ENCODE measurements around the gene TCTN1.
A peak's percentile ranks its signal among the peaks of the same experiment; 100 is the strongest.

The TCTN1 gene

DNA sequence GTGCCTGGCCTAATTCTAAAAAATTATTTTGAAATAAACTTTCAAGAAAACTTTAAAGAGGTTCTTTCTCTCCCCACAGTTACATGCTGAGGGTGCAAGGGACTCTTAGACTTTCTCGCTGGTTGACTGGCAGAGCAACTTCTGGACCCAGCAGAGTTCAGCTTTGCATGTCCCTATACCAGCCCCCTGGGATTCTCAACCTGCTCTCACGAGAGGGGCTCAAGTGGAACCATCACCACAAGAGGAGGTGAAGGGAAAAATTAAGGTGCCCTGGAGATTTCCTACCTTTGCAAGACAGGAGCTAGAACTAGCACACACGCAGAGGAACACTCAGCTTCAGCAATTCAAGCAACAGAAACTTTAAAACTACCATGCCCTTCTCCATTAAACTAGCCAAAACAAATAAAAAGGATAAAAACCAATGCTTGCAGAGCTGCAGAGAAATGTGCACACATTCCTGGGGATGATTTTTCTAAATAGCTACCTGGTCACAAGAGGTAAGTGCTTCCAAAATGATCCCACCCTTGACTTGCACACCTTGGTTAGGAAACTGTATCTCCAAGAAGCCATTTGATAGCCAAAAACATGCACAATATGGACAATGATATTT, 72.5 kb downstream of the TCTN1 start:
- no peak for DNase-seq

- peak; percentile 64 for DNase-seq
Observed at GRCh38 chr12:110687396-110688169, 73.7 kb downstream of the TCTN1 start.

DNA sequence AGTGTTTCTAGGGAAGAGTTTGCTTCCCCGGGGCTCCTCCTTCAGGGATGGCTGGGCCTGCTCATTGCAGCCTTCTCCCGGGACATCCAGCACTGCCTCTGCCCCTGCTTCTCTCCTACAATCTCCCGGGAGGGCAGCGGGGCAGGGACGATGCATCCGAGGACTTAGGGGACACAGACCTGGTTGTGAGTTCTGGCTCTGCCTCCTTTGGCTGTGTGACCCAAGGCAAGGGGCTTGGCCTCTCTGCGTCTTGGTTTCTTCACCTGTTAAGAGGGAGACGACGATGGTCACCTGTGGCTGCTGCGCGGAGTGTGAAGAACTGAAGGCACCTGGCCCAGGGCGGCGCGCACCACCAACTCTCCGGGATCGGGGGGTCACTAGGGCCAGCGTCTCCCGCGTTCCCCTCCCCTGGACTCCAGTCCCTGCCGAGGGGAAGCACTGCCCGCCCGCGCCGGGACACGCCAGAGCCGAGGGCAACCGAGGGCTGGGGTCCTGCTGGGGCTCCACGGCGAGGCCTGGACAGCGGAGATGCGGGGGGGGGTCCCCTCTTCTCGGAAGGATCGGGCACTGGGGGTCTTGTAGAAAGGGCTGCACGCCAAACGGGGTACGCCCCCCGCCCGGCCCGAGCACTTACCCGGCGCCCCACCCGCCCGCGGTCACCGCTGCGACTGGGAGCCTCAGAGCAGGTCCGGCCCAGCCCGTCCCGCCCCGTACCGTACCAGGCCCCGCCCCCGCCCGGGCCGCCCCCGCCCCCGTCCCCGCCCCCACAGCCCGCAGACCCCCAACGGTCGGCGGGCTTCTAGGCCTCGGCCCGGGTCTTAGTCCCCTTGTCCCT, 74.7 kb downstream of the TCTN1 start, which contains the start of gene HVCN1:
HVCN1 (minus strand) TSS at position 670 of the 835 bp plus-strand sequence. CDS start 5,870 bp downstream, outside the sequence.
- DNase-seq: peak; percentile 41

GRCh38 chr12:110689281-110690126, 75.6 kb downstream of the TCTN1 start:
- DNase-seq: peak; percentile 70

- no peak for DNase-seq
Observed at GRCh38 chr12:110690127-110690430, 76.2 kb downstream of the TCTN1 start.

DNA sequence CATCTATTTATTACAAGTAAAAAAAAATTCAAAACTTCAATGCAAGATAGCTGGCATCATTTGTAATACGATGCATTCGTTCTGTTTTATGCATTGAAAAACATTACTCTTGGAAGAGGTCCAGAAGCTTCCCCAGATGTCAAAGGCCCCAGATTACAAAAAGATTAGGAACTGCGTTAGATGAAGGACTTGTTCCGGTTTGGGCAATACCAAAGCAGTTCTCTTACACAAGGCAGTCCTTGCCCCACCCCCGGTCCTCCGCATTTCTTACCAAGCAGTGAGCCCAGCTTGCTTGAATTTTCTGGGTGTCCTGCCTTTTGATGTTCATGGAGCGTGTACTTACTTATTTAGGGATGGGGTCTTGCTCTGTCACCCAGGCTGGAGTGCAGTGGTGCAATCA, 79.8 kb downstream of the TCTN1 start:
- peak; percentile 91 for DNase-seq

DNA sequence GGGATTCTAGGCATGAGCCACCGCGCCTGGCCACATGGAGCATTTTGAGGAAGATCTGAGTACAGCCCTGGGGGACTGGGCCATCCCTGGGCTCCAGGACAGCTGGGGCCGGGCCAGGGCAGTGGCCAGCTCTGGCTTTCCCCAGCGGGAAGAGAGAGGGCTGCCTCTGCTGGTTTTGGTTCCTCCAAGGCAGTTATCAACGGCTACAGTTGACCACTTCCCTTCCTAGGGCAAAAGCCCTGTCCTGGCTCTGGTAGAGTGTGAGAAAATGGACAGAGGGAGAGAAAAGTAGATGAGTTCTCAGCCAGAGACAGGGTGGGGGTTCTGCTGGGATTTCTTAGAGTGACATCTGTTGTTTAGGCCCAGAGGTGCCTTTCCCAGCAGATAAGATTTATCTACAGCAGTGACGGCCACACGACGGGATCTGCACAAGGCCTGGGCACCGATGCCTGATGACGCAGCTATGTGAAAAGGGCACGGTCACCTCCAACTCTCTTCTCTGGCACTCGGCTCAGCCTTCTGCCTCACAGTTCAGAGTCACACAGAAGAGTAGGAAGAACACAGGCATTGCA, 80.5 kb downstream of the TCTN1 start:
- peak; percentile 65 for DNase-seq

GRCh38 chr12:110696283-110696682, 82.4 kb downstream of the TCTN1 start:
- DNase-seq: no peak

DNA sequence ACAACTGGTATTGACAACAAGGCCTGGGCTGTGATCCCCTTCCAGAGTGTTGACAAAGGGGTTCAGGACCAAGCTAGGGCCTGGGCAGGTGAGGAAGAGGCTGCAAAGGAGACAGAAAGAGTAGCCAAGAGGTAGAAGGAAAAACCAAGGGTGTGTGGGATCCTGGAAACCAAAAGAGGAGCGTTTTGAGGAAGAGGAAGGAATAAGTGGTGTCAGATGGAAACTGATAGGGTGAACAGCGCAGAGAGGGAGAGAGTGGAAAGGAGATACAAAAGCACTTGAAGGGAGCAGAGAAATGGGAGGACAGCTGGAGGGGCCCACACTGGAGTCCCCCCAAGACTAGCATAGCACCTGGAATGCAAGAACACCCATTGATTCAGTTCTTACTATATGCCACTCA, 83.3 kb downstream of the TCTN1 start:
- DNase-seq: no peak

GRCh38 chr12:110698171-110698902, 84.4 kb downstream of the TCTN1 start:
- DNase-seq: peak; percentile 95

All from hematopoietic multipotent progenitor cell treated with erythropoietin and hydrocortisone succinate and interleukin-3 and kit ligand, for 4 days (in vitro differentiated cells).